Muscle of back (tissue), 11 donors: ENCODE results near the gene MALT1. TPM values are rescaled to one million over a fixed set of nuclear protein-coding genes. Genes with fewer than 3 reads are reported as not detected.
"Not testable (repeated sequence)": the region's sequence is repeated elsewhere in the genome, so short reads cannot be mapped to it uniquely, and the experiment has no call there.

ENCODE experiments used
- DNase-seq, 3 donors: peaks; one replicate each; pipeline versions ENCODE4 v3.0.0 to v3.0.0-alpha.2; 2013
- polyA plus RNA-seq, 10 donors: library from polyadenylated mRNA; unstranded; fragments of 120-200 nt; gene quantifications; one replicate each; pipeline ENCODE4 v1.2.1, GENCODE V29; 2013; ENCODE audit not compliant: insufficient read length in 10 of 10

The MALT1 gene
- polyA plus RNA-seq, 10 donors: 11.2 to 18.9 (median 15.4) TPM

DNA sequence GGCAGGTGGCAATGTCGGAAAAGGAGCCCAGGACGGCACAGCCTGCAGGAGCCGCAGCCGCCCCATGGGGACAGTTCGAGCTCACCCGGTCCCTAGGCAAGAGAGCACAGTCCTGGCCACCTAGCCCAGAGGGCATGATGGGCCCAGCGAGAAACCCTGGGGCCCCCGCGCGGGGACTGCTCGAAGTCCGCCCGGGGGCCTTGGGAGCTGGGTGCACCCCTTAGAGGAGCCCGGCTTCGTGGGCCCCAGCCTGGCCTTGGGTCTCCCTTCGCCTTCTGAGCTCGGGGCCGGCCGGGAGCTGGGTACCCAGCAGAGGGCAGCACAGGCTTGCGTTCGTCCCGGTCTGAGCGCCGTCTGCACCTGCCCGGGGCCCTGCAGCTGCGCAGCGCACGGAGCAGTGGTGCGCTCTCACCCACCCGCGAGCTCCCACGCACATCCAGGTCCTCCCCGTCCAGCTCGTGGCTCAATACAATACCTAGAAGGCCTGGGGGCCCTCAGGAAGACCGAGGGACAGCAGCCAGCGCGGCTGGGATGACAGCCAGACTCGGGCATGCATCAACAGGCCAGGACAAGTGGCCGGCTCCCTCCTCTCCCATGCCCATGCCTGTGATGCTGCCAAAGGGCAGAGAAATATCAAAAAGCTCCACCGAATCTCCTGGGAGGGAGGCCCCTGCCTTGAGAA is 97.2 kb downstream of the MALT1 start:
- DNase-seq: peak in 2 of 3 donors; percentile 67 to 87

GRCh38 chr18:58769321-58769720 is 98.1 kb downstream of the MALT1 start:
- DNase-seq: no peak

DNA sequence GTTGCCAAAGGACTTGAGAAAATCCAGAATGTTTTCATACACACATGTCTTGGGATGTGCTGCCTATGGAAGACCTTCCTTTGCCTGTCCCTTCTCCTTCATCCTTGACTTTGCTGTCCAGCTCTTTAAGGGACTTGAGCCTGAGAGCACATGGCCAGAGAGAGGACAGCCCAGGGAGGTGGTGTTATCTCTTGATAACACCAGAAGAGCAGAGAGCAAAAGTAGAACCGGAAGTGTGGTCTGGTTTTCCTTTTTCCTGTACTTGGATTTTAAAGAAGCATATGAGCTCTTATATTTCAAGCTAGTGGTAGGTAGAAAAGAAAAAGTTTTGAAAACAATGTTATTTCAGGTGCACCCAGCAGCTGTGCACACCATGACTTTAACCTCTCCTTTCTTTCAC is 99.3 kb downstream of the MALT1 start:
- no peak for DNase-seq

DNA sequence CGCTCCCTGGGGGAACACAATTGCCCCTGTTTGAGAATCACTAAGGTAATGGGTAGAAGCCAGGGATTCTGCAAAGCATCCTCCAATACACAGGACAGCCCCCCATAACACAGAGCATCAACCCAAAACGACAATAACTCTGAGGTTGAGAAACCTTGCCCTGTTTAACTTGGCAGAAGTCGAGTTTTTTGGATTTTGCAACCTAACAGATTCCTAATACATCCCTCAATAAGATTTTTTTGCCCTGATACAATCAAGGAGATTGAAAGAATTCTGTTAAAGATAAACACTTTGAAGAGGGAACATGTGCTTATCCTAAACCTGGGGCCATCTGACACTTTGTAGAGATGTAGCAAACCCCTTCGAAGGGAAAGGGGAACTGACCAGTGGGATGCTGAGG is 100.9 kb downstream of the MALT1 start:
- DNase-seq: no peak

DNA sequence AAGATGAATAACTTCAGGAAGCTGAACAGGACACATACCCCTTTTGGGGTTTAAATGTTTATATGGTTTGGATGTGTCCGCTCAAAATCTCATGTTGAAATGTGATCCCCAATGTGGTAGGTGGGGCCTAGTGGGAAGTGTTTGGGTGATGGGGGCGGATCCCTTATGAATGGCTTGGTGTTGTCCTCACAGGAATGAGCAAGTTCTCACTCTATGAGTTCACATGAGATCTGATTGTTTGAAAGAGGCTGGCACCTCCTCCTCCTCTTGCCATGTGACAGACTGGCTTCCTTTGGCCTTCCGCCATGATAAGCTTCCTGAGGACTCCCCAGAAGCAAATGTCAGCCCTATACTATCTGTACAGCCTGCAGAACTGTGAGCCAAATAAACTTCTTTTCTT is 104.8 kb downstream of the MALT1 start:
- no peak for DNase-seq

DNA sequence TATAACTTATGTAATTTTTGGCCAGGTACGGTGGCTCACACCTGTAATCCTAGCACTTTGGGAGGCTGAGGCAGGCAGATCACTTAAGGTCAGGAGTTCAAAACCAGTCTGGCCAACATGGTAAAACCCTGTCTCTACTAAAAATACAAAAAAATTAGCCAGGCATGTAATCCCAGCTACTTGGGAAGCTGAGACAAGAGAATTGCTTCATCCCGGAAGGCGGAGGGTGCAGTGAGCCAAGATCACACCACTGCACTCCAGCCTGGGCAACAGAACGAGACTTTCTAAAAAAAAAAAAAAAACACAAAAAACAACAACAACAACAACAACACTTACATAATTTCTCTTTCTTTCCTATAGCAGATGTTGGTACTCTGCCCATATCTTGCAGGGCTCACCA is 105.3 kb downstream of the MALT1 start:
- DNase-seq: not testable (repeated sequence)

DNA sequence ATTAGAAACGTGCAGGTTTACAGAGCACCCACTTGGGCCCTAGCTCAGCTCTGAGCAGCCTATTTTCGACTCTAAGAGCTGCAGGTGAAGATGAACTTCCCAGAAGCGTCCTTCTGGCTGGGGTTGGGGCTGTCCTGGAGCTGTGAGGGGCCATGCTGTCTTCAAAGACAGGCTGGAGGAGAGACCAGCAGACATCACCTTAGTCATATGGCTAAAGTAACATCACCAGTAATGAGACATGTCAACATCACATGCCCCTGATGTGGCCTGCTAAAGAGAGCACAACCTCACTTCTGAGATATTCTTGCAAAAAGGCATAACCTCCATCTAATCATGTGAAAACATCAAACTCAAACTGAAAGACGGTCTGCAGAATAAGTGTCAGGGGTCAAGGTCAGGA is 106.2 kb downstream of the MALT1 start:
- no peak for DNase-seq

DNA sequence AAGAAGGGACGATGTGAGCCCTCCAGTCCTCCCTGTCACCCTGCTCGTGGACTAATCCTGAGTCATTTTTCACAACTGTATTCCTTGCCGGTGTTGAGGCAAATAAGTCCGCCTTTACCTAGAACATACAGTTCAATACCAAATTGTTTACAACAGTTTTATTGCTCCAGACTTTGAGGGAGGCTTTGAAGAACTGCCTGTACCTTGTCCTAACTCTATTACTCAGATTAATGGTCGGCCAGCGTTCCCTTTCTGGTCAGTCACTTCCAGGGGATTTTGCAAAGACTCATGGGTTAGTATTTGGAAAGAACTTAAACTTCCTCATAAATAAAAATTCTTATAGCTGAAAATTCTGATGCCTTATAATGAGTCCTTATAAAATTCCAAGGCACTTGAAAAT is 108.3 kb downstream of the MALT1 start:
- no peak for DNase-seq

DNA sequence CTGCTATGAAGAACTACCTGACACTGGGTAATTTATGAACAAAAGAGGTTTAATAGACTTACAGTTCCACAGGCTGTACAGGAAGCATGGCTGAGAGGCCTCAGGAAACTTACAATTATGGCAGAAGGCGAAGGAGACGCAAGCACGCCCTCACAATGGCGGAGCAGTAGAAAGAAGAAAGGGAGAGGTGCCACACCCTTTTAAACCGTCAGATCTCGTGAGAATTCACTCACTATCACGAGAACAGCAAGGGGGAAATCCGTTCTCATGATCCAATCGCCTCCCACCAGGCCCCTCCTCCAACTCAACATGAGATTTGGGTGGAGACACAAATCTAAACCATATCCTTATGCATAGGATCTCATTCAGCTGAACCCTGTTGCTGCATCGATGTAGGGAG is 108.8 kb downstream of the MALT1 start:
- DNase-seq: no peak

DNA sequence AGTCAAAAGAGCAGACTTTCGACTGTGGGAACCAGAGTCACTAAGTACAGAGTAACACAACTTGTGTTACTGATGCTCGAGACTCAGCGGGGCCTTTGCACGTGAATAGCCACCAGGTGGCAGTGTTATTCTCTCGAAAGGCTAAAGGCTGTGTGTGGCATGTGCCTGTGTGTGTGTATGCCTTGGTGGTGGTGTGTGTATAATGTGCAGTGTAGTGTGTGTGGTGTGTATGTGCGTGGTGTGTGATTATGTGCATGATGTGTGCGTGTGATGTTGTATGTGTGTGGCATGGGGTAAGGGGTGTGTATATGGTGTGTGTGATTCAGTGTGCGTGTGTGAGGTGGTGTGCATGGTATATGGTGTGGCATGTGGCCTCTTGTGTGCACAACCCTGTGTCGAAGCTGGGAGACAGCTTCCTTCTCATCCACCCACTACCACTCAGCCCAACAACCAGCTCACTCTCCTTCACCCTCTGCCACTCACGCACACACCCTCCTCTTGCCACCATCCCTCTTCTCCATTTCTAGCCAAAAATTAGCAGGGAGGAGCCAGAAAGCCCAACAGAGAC is 110.4 kb downstream of the MALT1 start:
- peak; percentile 74 to 88 (median 85) for DNase-seq

GRCh38 chr18:58784601-58785137 is 113.4 kb downstream of the MALT1 start:
- peak in 1 of 3 donors; percentile 50 for DNase-seq

DNA sequence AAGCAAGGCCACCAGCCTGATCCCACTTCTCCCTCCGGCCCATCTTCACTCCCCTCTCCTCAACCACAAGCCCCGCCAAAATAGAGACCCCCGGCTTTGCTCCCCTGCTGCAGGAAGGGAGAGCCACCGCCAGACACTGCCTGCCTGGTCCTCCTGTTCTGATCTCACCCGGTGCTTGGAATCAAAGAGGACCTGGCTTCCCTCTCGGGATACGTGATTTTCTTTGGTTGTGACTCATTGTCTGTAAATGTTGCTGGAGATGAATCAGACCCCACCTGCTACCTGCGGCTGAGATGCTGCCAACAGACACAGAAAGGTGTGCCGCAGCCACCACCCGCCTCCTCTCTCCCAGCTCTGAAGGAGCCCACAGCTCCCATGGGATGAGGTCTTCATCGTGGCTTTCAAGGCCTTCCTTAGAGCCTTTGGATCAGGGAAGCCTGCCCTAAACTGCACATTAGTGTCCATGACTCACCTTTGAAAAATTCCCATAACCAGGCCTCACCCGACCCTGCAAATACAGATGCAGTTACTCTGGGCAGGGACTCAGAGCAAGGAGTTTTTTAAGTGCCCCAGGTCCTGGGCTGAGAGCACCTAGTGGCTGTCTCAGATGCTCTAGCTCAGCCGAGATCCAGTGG is 114.0 kb downstream of the MALT1 start:
- peak in 2 of 3 donors; percentile 36 to 78 for DNase-seq

GRCh38 chr18:58785870-58786269 is 114.6 kb downstream of the MALT1 start:
- DNase-seq: no peak

- no peak for DNase-seq
Measured at GRCh38 chr18:58787536-58788149, 116.4 kb downstream of the MALT1 start.

DNA sequence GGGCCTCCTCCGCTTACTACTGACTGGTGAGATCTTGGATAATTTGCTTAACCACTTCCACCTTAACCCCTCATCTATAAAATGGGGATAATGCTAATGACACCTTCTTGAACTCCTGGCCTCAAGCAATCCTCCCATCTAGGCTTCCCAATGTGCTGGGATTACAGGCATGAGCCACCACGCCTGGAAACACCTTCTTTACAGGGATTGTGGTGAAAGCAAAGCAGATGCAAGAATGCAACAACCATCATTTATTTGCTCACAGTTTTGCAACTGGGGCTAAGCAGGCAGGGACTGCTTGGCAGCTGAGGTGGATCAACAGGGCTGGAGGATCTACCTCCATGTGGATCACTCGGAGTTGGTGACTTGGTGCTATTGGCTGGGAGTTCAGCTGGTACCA is 117.2 kb downstream of the MALT1 start:
- DNase-seq: no peak

GRCh38 chr18:58788971-58789875 is 118.0 kb downstream of the MALT1 start:
- DNase-seq: peak in 1 of 3 donors; percentile 70

GRCh38 chr18:58789876-58790240 is 118.6 kb downstream of the MALT1 start:
- DNase-seq: no peak

DNA sequence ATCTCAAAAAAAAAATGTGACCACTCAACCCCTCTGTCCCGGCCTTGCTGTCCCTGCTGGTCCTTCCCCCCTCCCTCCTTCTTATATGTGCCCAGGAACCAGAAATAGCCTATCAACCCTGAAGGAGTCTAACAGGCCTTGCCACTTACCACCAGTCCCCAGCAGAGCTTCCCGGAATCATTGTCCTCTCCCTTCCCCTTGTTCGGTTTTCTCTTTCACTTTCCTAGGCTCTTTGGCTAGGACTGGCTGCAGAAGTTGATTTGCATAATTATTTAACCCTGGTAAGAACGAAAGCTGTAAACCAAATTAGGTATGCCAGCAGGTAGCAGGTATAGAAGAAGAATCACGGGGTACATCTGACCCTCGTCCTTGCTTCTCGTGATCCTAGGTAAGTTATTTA is 120.8 kb downstream of the MALT1 start:
- no peak for DNase-seq

GRCh38 chr18:58793361-58793760 is 122.1 kb downstream of the MALT1 start:
- DNase-seq: peak; percentile 50 to 71 (median 65)

DNA sequence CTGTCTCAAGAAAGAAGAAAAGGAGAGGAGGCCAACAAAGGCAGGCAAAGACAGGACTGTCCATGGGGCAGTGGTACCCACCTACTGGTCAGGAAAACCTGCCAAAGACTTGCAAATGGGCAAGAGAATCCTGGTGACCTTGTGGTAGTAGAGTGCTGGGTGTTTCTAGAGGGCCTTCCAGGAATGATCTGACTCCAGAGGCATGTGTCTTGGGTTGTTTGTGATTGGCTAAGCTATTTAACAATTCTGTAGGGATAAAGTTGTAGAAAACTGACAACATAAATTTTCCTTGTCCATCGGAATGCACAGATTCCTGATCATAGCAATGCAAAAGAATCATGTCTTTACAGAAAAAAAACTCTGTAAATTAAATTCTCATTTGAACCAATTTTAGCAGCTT is 125.0 kb downstream of the MALT1 start:
- no peak for DNase-seq

- DNase-seq: no peak
Measured at GRCh38 chr18:58800582-58800981, 129.3 kb downstream of the MALT1 start.

DNA sequence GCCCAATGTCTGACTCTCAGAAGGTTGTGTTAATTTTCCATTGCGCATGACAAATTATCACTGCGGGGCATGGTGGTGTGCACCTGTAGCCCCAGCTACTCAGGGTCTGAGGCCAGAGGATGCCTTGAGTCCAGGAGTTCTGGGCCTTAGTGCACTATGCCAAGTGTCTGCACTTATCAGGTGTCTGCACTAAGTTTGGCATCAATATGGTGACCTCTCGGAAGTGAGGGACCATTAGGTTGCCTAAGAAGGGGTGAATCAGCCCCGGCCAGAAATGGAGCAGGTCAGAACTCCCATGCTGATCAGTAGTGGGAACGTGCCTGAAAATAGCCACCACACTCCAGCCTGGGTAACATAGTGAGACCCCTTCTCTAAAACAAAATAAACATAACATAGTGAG is 131.7 kb downstream of the MALT1 start:
- no peak for DNase-seq
